Measurements from ENCODE around the gene SLC2A4RG. TPM values are rescaled to one million over a fixed set of nuclear protein-coding genes. Genes with fewer than 3 reads are reported as not detected.
"Not testable (repeated sequence)": the region's sequence is repeated elsewhere in the genome, so short reads cannot be mapped to it uniquely, and the experiment has no call there.

The SLC2A4RG gene
- total RNA-seq, 1 donor from 2014 or later, result 195 TPM

DNA sequence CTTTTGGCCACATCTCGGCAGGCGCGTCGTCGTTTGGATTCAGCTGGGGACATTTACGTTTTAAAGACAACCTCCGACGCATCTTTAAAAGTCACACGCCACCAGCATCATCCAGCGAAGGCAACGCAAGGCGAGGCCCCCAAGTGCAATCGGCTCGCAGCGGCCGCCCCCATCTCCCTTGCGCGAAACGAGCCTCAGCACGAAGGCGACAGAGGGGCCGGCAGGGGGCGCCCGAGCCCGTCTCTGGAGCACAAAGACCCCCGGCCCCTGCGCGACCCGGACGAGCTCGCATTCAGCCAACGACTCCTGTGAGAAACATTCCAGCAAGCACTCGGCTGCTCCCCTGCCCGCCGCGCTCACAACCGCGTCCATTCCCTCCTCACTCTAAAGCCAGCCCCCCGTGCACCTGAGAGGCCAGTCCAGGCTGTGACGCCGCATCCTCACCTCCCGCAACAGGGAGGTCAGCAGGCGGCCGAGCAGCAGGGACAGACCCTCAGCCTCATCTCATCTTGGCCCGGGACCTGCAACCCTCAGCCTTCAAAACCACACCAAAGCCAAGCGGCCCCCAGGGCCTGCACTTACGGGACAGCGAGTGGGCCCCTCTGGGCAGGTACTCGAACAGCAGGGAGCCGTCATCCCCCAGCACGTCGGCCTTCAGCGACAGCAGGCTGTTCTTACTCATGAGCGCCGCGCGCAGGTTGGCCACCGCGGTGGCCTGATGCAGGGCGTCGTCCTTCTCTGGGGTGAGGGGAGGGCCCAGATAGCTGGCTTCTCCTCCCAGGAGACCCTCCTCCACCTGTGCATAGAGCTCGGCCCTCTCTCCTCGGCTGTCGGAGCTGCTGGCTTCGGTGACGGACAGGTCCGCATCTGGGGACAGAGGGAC lies 35.8 kb downstream of the SLC2A4RG start:
- peak; percentile 26 for ATAC-seq
- no peak for DNase-seq (ENCODE audit: low spot score)

GRCh38 chr20:63776875-63777274 lies 37.3 kb downstream of the SLC2A4RG start:
- not testable (repeated sequence) for ATAC-seq; DNase-seq (ENCODE audit: low spot score)

- ATAC-seq (no peak), DNase-seq (ENCODE audit: low spot score) (no peak)
Observed at GRCh38 chr20:63777614-63778013, 38.0 kb downstream of the SLC2A4RG start.

- ATAC-seq (no peak), DNase-seq (ENCODE audit: low spot score) (no peak)
Observed at GRCh38 chr20:63778034-63778752, 38.6 kb downstream of the SLC2A4RG start.

- DNase-seq (ENCODE audit: low spot score) (no peak), ATAC-seq (no peak)
Observed at GRCh38 chr20:63778857-63779256, 39.3 kb downstream of the SLC2A4RG start.

DNA sequence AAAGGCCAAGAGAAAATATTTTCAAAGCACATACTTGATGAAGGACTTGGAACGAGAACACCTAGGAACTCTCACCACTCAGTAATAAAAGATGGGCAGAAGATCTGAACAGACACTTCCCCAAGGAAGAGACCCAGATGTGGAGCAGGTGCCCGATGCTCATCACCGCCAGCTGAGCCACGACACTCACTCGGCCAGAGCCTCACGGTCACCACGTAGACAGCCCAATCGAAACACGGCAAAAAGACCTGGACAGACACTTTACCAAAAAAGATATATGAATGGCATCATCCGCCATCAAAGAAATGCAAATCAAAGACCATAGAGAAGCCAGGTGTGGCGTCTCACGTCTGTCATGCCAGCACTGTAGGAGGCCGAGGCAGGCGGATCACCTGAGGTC lies 41.6 kb downstream of the SLC2A4RG start:
- no peak for DNase-seq (ENCODE audit: low spot score)
- no peak for ATAC-seq

DNA sequence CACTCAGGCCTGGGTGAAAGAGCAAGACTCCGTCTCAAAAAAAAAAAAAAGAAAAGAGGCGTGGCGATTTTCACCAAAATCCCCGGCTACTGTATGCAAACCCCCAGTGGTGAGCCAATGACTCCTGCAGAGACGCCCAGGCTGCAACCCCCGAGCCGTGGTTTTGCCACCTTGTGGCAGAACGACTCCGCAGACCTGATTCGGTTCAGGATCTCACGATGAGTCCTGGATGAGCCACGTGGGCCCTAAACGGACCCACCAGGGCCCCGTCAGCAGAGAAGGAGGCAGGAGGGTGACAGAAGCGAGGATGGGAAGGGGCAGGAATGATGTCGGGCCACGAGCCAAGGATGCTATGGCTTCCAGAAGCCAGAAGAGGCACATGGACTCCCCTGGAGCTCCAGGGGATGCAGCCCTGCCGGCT lies 42.5 kb downstream of the SLC2A4RG start:
- ATAC-seq (no peak), DNase-seq (ENCODE audit: low spot score) (no peak)

- no peak for ATAC-seq
- no peak for DNase-seq (ENCODE audit: low spot score)
Observed at GRCh38 chr20:63782521-63782971, 43.0 kb downstream of the SLC2A4RG start.

DNA sequence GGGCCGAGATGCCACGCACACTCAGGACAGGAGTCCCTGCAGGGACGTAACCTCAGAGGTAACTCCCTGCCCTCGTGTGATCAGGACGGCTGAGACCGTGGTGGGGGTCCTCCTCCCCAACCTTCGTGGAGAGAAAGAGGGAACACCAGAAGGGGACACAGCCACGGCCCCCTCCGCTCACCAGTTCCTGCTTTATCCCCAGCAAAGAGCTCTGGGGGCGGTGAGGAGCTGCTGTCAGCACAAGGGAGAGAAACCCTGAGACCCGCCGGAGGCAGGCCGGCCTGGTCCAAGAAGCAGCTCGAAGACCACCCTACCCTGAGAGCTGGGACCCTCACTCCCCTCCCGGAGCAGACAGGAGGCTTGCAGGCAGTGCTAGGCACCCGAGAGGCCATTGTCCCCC lies 44.4 kb downstream of the SLC2A4RG start:
- DNase-seq (ENCODE audit: low spot score), result no peak

GRCh38 chr20:63785691-63786131 lies 46.1 kb downstream of the SLC2A4RG start:
- DNase-seq (ENCODE audit: low spot score) (no peak), ATAC-seq (no peak)

More for the DNA sequence above, 44.4 kb downstream of the SLC2A4RG start:
- ATAC-seq, result no peak

DNA sequence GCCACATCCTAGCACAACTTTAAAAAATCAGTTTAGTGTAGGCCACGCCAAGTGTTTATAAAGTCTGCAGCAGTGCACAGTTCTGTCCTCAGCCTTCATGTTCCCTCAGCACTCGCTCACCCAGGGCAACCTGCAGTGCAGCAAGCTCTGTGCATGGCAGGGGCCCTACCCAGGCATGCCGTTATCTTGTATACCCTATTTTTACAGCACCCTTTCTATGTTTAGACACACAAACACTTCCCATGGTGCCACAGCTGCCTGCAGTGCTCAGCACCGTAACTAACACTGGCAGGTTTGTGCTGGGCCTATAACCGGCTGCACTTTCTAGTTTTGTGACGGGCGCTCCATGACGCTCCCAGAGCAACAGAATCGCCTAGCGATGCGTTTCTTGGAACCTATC lies 47.7 kb downstream of the SLC2A4RG start:
- ATAC-seq, result no peak

DNA sequence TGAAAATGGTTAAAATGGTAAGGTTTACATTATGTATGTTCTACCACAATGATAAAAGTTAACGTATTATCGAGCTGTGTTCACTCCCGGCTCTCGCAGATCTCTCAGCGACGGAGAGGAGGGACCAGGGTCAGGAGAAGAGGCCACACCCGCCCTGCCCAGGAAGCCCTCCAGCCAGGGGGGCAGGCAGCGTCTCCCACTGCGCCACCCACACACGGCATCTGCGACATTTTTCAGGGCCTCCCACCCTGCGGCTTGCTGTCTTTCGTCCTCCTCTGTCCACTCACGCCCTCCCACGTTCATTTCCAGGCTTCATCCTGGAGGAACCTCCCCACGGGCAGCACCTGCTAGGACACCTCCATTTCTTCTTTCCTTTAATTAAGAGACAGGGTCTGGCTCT lies 48.2 kb downstream of the SLC2A4RG start:
- DNase-seq (ENCODE audit: low spot score), result no peak
- no peak for ATAC-seq

More for the DNA sequence above, 47.7 kb downstream of the SLC2A4RG start:
- no peak for DNase-seq (ENCODE audit: low spot score)

- DNase-seq (ENCODE audit: low spot score), result no peak
- ATAC-seq, result no peak
Observed at GRCh38 chr20:63789836-63790571, 50.4 kb downstream of the SLC2A4RG start.

DNA sequence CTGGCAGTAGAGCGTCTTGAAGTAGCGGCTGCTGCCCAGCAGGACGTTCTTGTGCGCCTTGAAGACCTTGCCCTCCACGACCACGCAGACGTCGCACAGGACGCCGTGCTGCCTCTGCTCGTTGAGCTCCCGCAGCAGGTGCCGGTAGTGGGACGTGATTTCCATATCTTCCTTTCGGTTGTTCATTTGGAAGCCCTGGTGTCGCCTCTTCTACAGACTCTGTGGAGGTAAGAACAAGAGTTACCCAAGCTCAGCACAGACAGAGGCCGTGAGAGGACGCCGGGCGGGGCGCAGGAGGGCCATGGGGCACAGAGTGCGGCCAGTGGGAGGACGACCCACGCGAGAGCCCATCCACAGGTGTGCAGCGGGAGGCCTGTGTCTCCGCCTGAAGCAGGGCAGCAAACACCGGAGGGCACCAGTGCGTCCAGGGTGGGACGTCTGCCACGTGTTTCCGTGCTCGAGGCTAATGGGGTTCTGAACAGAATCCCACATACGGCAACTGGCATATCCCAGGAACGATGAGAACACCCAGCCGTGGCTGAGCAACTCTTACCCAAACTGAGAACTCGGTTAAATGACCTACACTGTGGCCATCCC lies 51.1 kb downstream of the SLC2A4RG start:
- DNase-seq (ENCODE audit: low spot score) (no peak), ATAC-seq (no peak)

GRCh38 chr20:63791497-63792156 lies 52.1 kb downstream of the SLC2A4RG start:
- DNase-seq (ENCODE audit: low spot score), result no peak
- ATAC-seq, result peak; percentile 7

DNA sequence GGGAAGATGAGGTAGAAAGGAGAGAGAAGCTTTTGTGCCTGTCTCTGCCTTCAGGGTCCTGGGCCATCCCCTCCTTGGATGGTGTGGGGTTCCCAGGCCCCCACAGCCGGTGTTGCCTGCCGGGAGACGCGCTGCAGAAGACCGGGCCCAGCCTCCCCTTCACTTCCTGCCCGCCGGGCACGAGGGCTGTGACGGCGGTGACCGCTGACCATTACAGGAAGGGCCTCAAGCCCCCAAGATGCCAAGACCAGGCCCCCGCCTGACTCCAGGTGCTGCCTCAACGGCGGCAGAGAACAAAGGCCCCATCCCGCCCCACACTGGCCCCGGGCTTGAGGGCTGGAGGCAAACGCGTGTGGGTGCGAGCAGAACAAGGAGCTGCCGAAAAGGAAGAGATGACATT lies 53.3 kb downstream of the SLC2A4RG start:
- no peak for DNase-seq (ENCODE audit: low spot score)

More for the DNA sequence above, 53.3 kb downstream of the SLC2A4RG start:
- ATAC-seq, result no peak
